K562 (cell line): ENCODE measurements around the gene MATK. TPM values are rescaled to one million over a fixed set of nuclear protein-coding genes. Genes with fewer than 3 reads are reported as not detected.
A peak's percentile ranks its signal among the peaks of the same experiment; 100 is the strongest.

Source experiments
- ATAC-seq: fragments of 200-7000 bp; cut with Tn5 transposase; 3 replicates; pipeline ENCODE4 v1.9.1; 2020; ENCODE audit warnings: moderate library complexity
- BruUV-seq: library from RNA; stranded (reverse); fragments of 400-500 nt; replicated peaks from 2 replicates; lab custom pipeline; 2021; lab: Mats Ljungman, UMichigan
- CTCF ChIA-PET: fragments of 300-600 bp; formaldehyde crosslinking; extraction: SDS; loops from one replicate; lab custom pipeline; 2021; ENCODE audit warnings: low intra/inter-chr PET ratio; lab: Yijun Ruan, JAX
- POLR2A ChIA-PET: fragments of 300-600, 350-650 bp; sonication (Branson Sonifier 250); formaldehyde crosslinking; extraction: SDS; loops from one replicate; lab custom pipeline; 2021; ENCODE audit warnings: antibody characterized with exemption, inconsistent platforms; lab: Yijun Ruan, JAX
- DNase-seq, 4 experiments: peaks; one replicate each; pipeline versions ENCODE4 v3.0.0 to v3.0.0-alpha.2; 2011 to 2018; ENCODE audit warnings: low spot score in 3 of 4, mixed read lengths in 3 of 4; ENCODE audit errors: extremely low read depth in 1 of 4
- FAIRE-seq: peaks from 2 replicates; lab custom pipeline; 2011; peaks lifted over from hg19 to GRCh38; lab: Jason Lieb, UNC
- H2AFZ ChIP-seq: 2 replicates; pipeline ENCODE4 v1.6.0; 2011; ENCODE audit warnings: low read depth, low read length, control low read depth, inconsistent platforms
- H3K27ac ChIP-seq: fragments of 200-600 bp; 3 replicates; pipeline ENCODE4 v1.8.0; 2011; ENCODE audit warnings: low read depth, mild to moderate bottlenecking, control low read depth, inconsistent platforms, low read length, moderate library complexity, mixed read lengths; ENCODE audit errors: extremely low read depth
- H3K27me3 ChIP-seq, 2 experiments: fragments of 300-600 bp in 1 of 2; 2 replicates in 1 of 2; 3 replicates in 1 of 2; pipeline versions ENCODE4 v1.6.0 to v1.8.0; 2011; ENCODE audit warnings: inconsistent platforms in 2 of 2, low read length in 2 of 2, mild to moderate bottlenecking in 1 of 2, mixed read lengths in 1 of 2, moderate library complexity in 1 of 2; ENCODE audit not compliant: control insufficient read depth in 2 of 2, insufficient read depth in 2 of 2
- H3K36me3 ChIP-seq: fragments of 300-600 bp; 3 replicates; pipeline ENCODE4 v1.8.0; 2011; ENCODE audit warnings: mild to moderate bottlenecking, low read length, inconsistent platforms; ENCODE audit not compliant: control insufficient read depth, insufficient read depth
- H3K4me1 ChIP-seq, 2 experiments: fragments of 200-600 bp in 1 of 2; replicated peaks in 1 of 2; 2 replicates in 1 of 2; 3 replicates in 1 of 2; pipeline versions ENCODE4 v1.5.1 to v1.8.0; 2011; ENCODE audit warnings: inconsistent platforms in 2 of 2, low read length in 2 of 2, mild to moderate bottlenecking in 1 of 2, mixed read lengths in 1 of 2, moderate library complexity in 1 of 2; ENCODE audit not compliant: control insufficient read depth in 2 of 2, insufficient read depth in 2 of 2
- H3K4me2 ChIP-seq: 2 replicates; pipeline ENCODE4 v1.6.1; 2011; ENCODE audit warnings: low read length, control low read depth, inconsistent platforms, mixed read lengths; ENCODE audit not compliant: insufficient read depth
- H3K4me3 ChIP-seq: fragments of 200-600 bp; sonication (generic), shearing (Covaris generic); 2 replicates; pipeline ENCODE4 v1.5.1; 2016; ENCODE audit warnings: control low read depth, inconsistent platforms
- H3K79me2 ChIP-seq: fragments of 200-600 bp; 3 replicates; pipeline ENCODE4 v1.8.0; 2011; ENCODE audit warnings: low read length, inconsistent platforms; ENCODE audit not compliant: control insufficient read depth, insufficient read depth
- H3K9ac ChIP-seq, 2 experiments: 2 replicates each; pipeline versions ENCODE4 v1.6.0 to v1.6.1; 2011; ENCODE audit warnings: low read depth in 2 of 2, low read length in 2 of 2, control low read depth in 1 of 2, inconsistent platforms in 1 of 2, mild to moderate bottlenecking in 1 of 2, mixed read lengths in 1 of 2; ENCODE audit not compliant: insufficient read depth in 1 of 2
- H3K9me1 ChIP-seq: one replicate; pipeline ENCODE4 v1.6.0; 2011; ENCODE audit warnings: inconsistent platforms, mild to moderate bottlenecking, low read length, moderate library complexity; ENCODE audit not compliant: control insufficient read depth, insufficient read depth
- H3K9me3 ChIP-seq: replicated peaks from 2 replicates; pipeline ENCODE4 v1.5.1; 2011; ENCODE audit warnings: low read depth, low read length, inconsistent platforms; ENCODE audit not compliant: control insufficient read depth, insufficient read depth
- H4K20me1 ChIP-seq: replicated peaks from 2 replicates; pipeline ENCODE4 v1.6.1; 2011; ENCODE audit warnings: low read length, inconsistent platforms, mixed read lengths; ENCODE audit not compliant: control insufficient read depth, insufficient read depth
- CBFA2T3 ChIP-seq: fragments of 450-650 bp; IDR thresholded peaks from 2 replicates; pipeline ENCODE4 v1.6.1; 2017
- MXI1 ChIP-seq: IDR thresholded peaks from 2 replicates; pipeline ENCODE4 v1.6.1; 2011; ENCODE audit warnings: low read depth, mild to moderate bottlenecking, improper control_type of control experiment, low read length
- RBM25 ChIP-seq: fragments of 200-400 bp; formaldehyde crosslinking; IDR thresholded peaks from 2 replicates; pipeline ENCODE4 v1.6.1; 2018; ENCODE audit warnings: low read length, low read depth, moderate library complexity; ENCODE audit not compliant: severe bottlenecking
- SP1 ChIP-seq: sonication (generic); formaldehyde crosslinking; IDR thresholded peaks from 2 replicates; pipeline ENCODE4 v1.8.1; 2022; ENCODE audit warnings: mild to moderate bottlenecking, missing genetic modification reagents
- ZNF324 ChIP-seq: fragments of 250-450 bp; sonication (Bioruptor Pico); IDR thresholded peaks from 2 replicates; pipeline ENCODE4 v1.4.0; 2020; ENCODE audit warnings: mild to moderate bottlenecking
- ZNF408 ChIP-seq: fragments of 250-450 bp; sonication (Bioruptor Pico); IDR thresholded peaks from 2 replicates; pipeline ENCODE4 v1.4.0; 2020; ENCODE audit warnings: low read depth, mild to moderate bottlenecking, moderate library complexity
- WGBS: fragments of 100-300 bp; shearing (Covaris generic); methylation state at CpG from one replicate; pipeline ENCODE4 v1.1.6; 2016; ENCODE audit warnings: low coverage, mixed read lengths; ENCODE audit not compliant: insufficient coverage; ENCODE audit errors: missing lambda C conversion rate; 5-methylcytosine and 5-hydroxymethylcytosine counted together
- in situ Hi-C: fragments of 300-500 bp; cut with MboI; formaldehyde crosslinking; loops from 4 replicates; pipeline ENCODE4 v1.15.0; 2018; ENCODE audit warnings: inconsistent platforms, mixed read lengths
- intact Hi-C: fragments of 100-400 bp; cut with micrococcal nuclease; formaldehyde crosslinking; loops from 2 replicates; pipeline ENCODE4 v1.14.2; 2022
- polyA plus RNA-seq, 8 experiments: library from polyadenylated mRNA; depleted of rRNA in 4 of 8; stranded (reverse) in 5 of 8; unstranded in 3 of 8; fragments of >200 nt; fragmentation: Nextera tagmentation in 2 of 8; fragmentation: Illumina TruSeq in 1 of 8; extraction: Ambion mirVana in 2 of 8; extraction: Trizol in 1 of 8; gene quantifications; 2 replicates each; pipeline versions ENCODE4 v1.2.1 to v1.2.3, GENCODE V29; 2011 to 2014; ENCODE audit warnings: inconsistent platforms in 1 of 8, missing spikeins in 1 of 8
- total RNA-seq, 7 experiments: library from RNA; depleted of rRNA in 6 of 7; stranded (reverse); fragments of >200 nt in 6 of 7; fragmentation: Illumina TruSeq in 2 of 7; extraction: Trizol in 2 of 7; gene quantifications; 2 replicates each; pipeline versions ENCODE4 v1.2.1 to v1.2.3, GENCODE V29; 2011 to 2021; ENCODE audit warnings: low replicate concordance in 1 of 7

The MATK gene
- total and polyA plus RNA-seq, 9 of the 15 experiments (the other 6 are each of a cell fraction or from before 2014, with no cell fraction given) = 0.08 to 41.5 (median 21.4) TPM

GRCh38 chr19:3798137-3798536, 12.0 kb upstream of the MATK start (continued):
- no peak for TF ChIP-seq CBFA2T3

DNA sequence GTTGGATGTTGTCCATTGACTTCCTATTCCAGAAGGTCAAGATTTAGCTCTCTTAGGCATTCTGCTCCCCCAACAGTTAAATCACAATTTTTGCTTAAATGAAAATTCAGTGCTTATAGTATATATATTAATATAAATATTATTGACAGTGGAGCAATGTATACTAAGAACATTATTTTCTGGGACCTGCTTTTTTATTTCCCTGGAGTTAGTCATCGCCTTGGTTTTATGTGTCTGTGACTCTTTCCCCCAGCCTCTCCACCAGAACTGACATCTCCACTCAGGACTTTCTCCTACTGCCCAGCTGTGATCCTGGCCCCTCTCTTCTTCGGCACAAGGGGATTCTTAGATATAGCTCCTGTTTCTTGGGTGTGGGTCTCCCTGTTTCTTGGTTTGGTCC, 10.2 kb upstream of the MATK start:
- Histone ChIP-seq H3K9ac (no peak overlapping the region), H3K4me1 (peaks cover 0 to 3% of the 10 kb centered on the region in 2 experiments; a peak in 3 of 5 replicates), H3K4me2 (no peak overlapping the region), H3K9me1 (no peaks in the 10 kb centered on the region), H3K27me3 (peaks cover 9 to 18% of the 10 kb centered on the region in 2 experiments; a peak in 3 of 5 replicates), H3K36me3 (no peaks in the 10 kb centered on the region), H3K27ac (no peak overlapping the region), H3K9me3 (no peaks in the 10 kb centered on the region), H3K4me3 (no peak overlapping the region), H3K79me2 (no peaks in the 10 kb centered on the region), H2AFZ (no peak overlapping the region), H4K20me1 (no peaks in the 10 kb centered on the region)
- no peak for ATAC-seq
- no peak for FAIRE-seq
- in situ Hi-C loops (no loop called here), intact Hi-C loops (no loop called here)
- ChIA-PET CTCF (no interaction called here), POLR2A (interaction anchor here (0.6 to 1.1 kb wide), 5 partner anchors 13 to 846 kb away, joined by 3 to 4 read pairs (median 3); no protein-coding TSS in a partner anchor)
- no TSS peak for BruUV-seq
- TF ChIP-seq SP1 (CRISPR knock-in tag) (no peak), MXI1 (no peak), ZNF408 (CRISPR knock-in tag) (no peak), ZNF324 (CRISPR knock-in tag) (no peak), RBM25 (peak; percentile 56)
- 31% methylated on average over 2 of the region's 2 CpGs for WGBS
- peak in 1 of 4 experiments; percentile 22 for DNase-seq
